Esophagus squamous epithelium (tissue), 5 donors: ENCODE measurements around the gene UNC5C. TPM values are rescaled to one million over a fixed set of nuclear protein-coding genes. Genes with fewer than 3 reads are reported as not detected.

Experiments
- DNase-seq: peaks from one replicate; lab custom pipeline; 2025; lab: John Stamatoyannopoulos, UW
- H3K27ac ChIP-seq, 4 donors: fragments of 200-600 bp; sonication (generic); one replicate each; pipeline ENCODE4 v1.5.1; 2016 to 2019; ENCODE audit warnings: mild to moderate bottlenecking in 1 of 4
- H3K27me3 ChIP-seq, 4 donors: fragments of 200-600 bp; sonication (generic); 1 replicate in 3 of 4; 2 replicates in 1 of 4; pipeline versions ENCODE4 v1.5.1 to v1.6.0; 2017 to 2021; ENCODE audit warnings: antibody characterized with exemption in 1 of 4
- H3K36me3 ChIP-seq, 3 donors: fragments of 200-600 bp; sonication (generic); one replicate each; pipeline ENCODE4 v1.5.1; 2016 to 2019
- H3K4me1 ChIP-seq, 3 donors: fragments of 200-600 bp; sonication (generic); one replicate each; pipeline ENCODE4 v1.5.1; 2017 to 2019
- H3K4me3 ChIP-seq, 4 donors: fragments of 200-600 bp; sonication (generic); 1 replicate in 3 of 4; 2 replicates in 1 of 4; pipeline ENCODE4 v1.5.1; 2016 to 2019; ENCODE audit warnings: mild to moderate bottlenecking in 2 of 4, moderate library complexity in 1 of 4
- H3K9me3 ChIP-seq, 3 donors: fragments of 200-600 bp; sonication (generic); one replicate each; pipeline ENCODE4 v1.5.1; 2016 to 2019
- POLR2A ChIP-seq, 4 donors: fragments of 450-650 bp; IDR thresholded peaks; one replicate each; pipeline ENCODE4 v1.6.1; 2017; ENCODE audit warnings: antibody characterized with exemption in 4 of 4, mild to moderate bottlenecking in 4 of 4, moderate library complexity in 3 of 4
- WGBS, 2 donors: methylation state at CpG; one replicate each; pipeline ENCODE4 v1.1.5; 2018; 5-methylcytosine and 5-hydroxymethylcytosine counted together
- intact Hi-C: fragments of 100-400 bp; cut with DNase I; formaldehyde crosslinking; loops from one replicate; pipeline ENCODE4 v1.15.0; 2022
- total RNA-seq, 4 donors: library from RNA; depleted of rRNA; stranded (reverse); fragments of >200 nt; gene quantifications; one replicate each; pipeline ENCODE4 v1.1.0, GENCODE V29; 2016
- TF ChIP-seq, protein P1 (sequence below), 6 experiments: fragments of 450-650 bp in 4 of 6; fragments of 200-600 bp in 2 of 6; sonication (generic) in 2 of 6; IDR thresholded peaks; one replicate each; pipeline ENCODE4 v1.5.1; 2016 to 2019; ENCODE audit warnings: antibody characterized with exemption in 6 of 6, mild to moderate bottlenecking in 4 of 6, moderate library complexity in 4 of 6
- donor health status: DM: yes; HTN: yes; CAD: no.

The UNC5C gene
- total RNA-seq, 4 donors from 2014 or later = 0.11 to 0.95 (median 0.36) TPM

DNA sequence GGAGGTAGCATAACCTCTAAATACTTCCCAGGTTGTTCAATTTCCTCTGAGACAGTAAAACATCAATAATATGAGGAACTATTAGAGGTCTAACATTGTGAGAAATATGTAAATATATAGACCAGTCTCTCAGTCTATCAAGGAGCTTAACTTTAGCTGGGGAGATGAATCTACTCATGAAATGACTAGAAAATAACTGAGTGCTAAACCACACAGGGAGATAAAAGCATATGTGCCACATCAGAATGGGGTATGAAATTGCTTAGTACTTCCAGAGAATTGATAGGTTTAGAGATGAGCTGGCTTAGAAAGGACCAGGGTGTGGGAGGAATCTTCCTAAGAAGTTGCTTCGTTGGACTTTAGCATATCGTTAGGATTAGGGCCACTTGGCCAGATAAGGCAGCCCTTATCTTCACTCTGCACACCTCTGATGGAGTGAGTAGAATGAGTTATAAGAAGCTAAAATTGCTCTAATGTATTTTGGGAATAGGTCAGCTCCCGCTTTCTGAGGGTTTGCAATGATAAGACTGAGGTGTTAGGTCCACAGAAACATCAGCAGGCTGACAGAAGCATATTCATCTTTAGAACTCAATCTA is 299.2 kb downstream of the UNC5C start:
- Histone ChIP-seq H3K4me1 (peaks cover 0 to 5% (median 0%) of the 10 kb centered on the region in 3 donors), H3K36me3 (no peaks in the 10 kb centered on the region), H3K27ac (no peak overlapping the region), H3K4me3 (no peak overlapping the region), H3K9me3 (no peaks in the 10 kb centered on the region), H3K27me3 (no peaks in the 10 kb centered on the region)
- intact Hi-C loops = no loop called here
- 80 to 83% methylated on average over 3 of the region's 3 CpGs for WGBS, 2 donors
- no peak for DNase-seq
- TF ChIP-seq, protein P1, sequence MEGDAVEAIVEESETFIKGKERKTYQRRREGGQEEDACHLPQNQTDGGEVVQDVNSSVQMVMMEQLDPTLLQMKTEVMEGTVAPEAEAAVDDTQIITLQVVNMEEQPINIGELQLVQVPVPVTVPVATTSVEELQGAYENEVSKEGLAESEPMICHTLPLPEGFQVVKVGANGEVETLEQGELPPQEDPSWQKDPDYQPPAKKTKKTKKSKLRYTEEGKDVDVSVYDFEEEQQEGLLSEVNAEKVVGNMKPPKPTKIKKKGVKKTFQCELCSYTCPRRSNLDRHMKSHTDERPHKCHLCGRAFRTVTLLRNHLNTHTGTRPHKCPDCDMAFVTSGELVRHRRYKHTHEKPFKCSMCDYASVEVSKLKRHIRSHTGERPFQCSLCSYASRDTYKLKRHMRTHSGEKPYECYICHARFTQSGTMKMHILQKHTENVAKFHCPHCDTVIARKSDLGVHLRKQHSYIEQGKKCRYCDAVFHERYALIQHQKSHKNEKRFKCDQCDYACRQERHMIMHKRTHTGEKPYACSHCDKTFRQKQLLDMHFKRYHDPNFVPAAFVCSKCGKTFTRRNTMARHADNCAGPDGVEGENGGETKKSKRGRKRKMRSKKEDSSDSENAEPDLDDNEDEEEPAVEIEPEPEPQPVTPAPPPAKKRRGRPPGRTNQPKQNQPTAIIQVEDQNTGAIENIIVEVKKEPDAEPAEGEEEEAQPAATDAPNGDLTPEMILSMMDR (IDR thresholded peaks at IDR 0.05) = no peak
- TF ChIP-seq POLR2A (IDR thresholded peaks at IDR 0.05) = no peak

DNA sequence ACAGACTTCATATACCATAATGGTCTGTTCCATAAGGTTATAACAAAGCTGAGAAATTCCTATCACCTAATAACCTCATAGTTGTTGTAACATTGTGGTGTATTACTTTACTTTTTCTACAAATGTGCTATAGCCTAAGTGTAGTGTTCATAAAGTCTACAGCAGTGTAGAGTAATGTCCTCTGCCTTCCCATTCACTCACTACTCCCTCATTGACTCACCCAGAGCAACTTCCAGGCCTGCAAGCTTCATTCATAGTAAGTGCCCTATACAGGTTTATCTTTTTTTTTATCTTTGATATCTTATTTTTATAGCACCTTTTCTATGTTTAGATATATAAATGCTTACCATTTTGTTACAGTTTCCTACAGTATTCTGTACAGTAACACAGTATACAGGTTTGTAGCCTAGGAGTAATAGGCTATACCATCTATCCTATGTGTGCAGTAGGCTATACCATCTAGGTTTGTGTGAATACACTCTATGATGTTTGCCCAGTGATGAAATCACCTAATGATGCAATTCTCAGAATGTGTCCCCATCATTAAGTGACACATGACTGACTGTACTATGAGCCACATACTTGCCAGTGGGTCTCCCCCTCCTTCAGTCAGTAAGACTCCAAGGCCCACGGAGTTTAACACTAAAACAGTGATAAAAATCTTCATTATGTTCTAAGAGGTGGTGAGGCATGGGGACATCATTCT is 299.9 kb downstream of the UNC5C start:
- no peak for DNase-seq
- TF ChIP-seq, protein P1 (IDR thresholded peaks at IDR 0.05) = no peak
- TF ChIP-seq POLR2A (IDR thresholded peaks at IDR 0.05) = no peak
- no peak overlapping the region for H3K4me3 ChIP-seq
- intact Hi-C loops = no loop called here
- H3K27me3 ChIP-seq = no peaks in the 10 kb centered on the region
- no peak overlapping the region for H3K27ac ChIP-seq
- 30 to 36% methylated on average over 1 of the region's 1 CpG for WGBS, 2 donors
- no peaks in the 10 kb centered on the region for H3K9me3 ChIP-seq
- H3K36me3 ChIP-seq = no peaks in the 10 kb centered on the region
- H3K4me1 ChIP-seq = peaks cover 0 to 5% (median 0%) of the 10 kb centered on the region in 3 donors

DNA sequence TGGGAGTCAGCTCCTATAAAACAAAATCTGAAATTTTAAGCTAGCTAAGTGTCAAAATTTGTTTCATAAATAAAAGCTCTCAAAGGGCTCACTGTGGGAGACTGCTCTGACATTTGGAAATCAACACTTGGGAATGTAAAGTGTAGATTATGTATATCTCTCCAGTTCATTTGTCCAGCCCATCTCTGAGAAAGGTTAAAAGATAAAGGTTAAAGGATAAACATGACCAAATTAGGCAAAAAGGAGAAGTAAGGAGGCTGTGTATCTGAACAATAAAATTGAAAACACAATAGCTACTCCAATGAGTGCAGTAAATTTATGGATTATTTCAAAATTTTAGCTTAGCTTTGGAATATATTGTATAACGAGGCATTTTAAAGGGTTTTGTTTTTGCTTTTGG is 304.9 kb downstream of the UNC5C start:
- H3K9me3 ChIP-seq = no peaks in the 10 kb centered on the region
- H3K4me1 ChIP-seq = no peaks in the 10 kb centered on the region
- H3K27ac ChIP-seq = no peak overlapping the region
- intact Hi-C loops = no loop called here
- H3K36me3 ChIP-seq = no peaks in the 10 kb centered on the region
- no peak for DNase-seq
- WGBS, 2 donors = 68 to 77% methylated on average over 1 of the region's 1 CpG
- H3K27me3 ChIP-seq = no peaks in the 10 kb centered on the region
- no peak overlapping the region for H3K4me3 ChIP-seq
- TF ChIP-seq POLR2A (IDR thresholded peaks at IDR 0.05) = no peak
- TF ChIP-seq, protein P1 (IDR thresholded peaks at IDR 0.05) = no peak

DNA sequence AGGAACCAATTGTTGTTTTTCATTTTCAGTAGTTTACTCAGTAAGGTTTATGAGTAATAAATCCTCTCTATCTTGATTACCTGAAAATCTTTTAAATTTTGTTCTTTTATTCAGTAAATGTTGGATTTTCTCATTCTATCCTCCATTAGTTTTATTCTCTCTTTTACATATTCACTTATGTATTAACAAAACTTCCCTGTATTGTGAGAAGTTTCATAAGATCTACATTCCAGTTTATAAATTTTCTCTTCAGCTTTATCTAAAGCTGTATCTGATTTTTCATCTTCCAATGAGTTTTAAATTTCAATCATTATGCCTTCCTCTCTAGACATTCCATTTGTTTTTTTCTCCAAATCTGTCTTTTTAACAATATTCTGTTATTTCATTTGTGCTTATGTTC is 310.2 kb downstream of the UNC5C start:
- Histone ChIP-seq H3K27me3 (no peaks in the 10 kb centered on the region), H3K27ac (no peak overlapping the region), H3K4me3 (no peak overlapping the region), H3K4me1 (no peaks in the 10 kb centered on the region), H3K36me3 (no peaks in the 10 kb centered on the region), H3K9me3 (no peaks in the 10 kb centered on the region)
- DNase-seq = no peak
- intact Hi-C loops = no loop called here
- TF ChIP-seq, protein P1 (IDR thresholded peaks at IDR 0.05) = no peak
- no peak for TF ChIP-seq POLR2A (IDR thresholded peaks at IDR 0.05)

DNA sequence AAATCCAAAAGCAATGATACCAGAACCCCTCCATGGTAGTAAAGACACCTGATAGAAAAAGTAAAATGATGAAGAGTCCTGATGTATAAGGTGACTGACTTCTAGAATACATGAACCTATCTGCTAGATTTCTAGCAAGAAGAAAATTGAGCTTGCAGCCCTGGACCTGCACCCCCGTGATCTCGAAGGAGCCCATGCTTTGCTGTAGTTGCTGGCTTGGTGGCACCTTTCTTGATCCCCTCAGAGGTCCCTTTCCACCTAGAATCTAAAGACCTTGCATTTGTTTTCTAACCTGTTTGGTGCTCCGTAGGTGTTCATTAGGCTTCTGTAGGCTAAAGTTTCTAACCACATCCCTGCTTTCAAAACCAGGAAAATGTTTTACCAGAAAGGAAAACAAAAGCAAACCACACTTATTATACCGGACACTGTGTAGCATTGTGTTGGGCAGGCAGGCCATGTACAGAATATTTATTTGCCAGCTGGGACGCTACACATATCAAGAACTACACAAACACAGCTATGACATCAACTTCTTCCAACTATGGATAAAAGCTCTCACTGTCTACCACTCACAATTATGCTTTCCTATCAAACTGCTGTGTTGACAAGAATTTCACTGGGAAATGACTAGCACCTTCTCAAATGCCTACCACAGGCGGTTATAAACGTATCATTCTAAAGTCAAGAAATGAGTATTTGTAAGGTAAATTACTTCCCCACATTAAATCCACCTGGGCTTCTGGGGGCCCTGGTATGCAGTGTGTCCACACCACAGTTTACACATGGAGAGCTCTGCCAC is 316.2 kb downstream of the UNC5C start:
- DNase-seq = no peak
- H3K9me3 ChIP-seq = no peaks in the 10 kb centered on the region
- no peaks in the 10 kb centered on the region for H3K4me1 ChIP-seq
- no peaks in the 10 kb centered on the region for H3K36me3 ChIP-seq
- WGBS, 2 donors = 65 to 81% methylated on average over 7 of the region's 7 CpGs
- H3K27me3 ChIP-seq = no peaks in the 10 kb centered on the region
- no peak for TF ChIP-seq POLR2A (IDR thresholded peaks at IDR 0.05)
- TF ChIP-seq, protein P1 (IDR thresholded peaks at IDR 0.05) = no peak
- intact Hi-C loops = no loop called here
- H3K27ac ChIP-seq = no peak overlapping the region
- H3K4me3 ChIP-seq = no peak overlapping the region
